T-helper 2 cell treated with Interferon-gamma antibody and Interleukin-4, amounts not matched to agents 5 μg/mL and 100 μg/mL, for 36 hours (primary cell): ENCODE data around the gene RHOB.
"Not testable (repeated sequence)": the region's sequence is repeated elsewhere in the genome, so short reads cannot be mapped to it uniquely, and the experiment has no call there.

ENCODE experiments used
- DNase-seq: peaks from one replicate; pipeline ENCODE4 v3.0.0; 2021; ENCODE audit warnings: low spot score
- H3K27ac Mint-ChIP-seq: one replicate; pipeline ENCODE4 v1.8.0; 2021; ENCODE audit warnings: mild to moderate bottlenecking, mixed read lengths
- H3K27me3 Mint-ChIP-seq: one replicate; pipeline ENCODE4 v1.8.0; 2021; ENCODE audit warnings: low read depth, mixed read lengths
- H3K36me3 Mint-ChIP-seq: one replicate; pipeline ENCODE4 v1.8.0; 2021; ENCODE audit warnings: low read depth, mixed read lengths
- H3K4me1 Mint-ChIP-seq: one replicate; pipeline ENCODE4 v1.8.0; 2021; ENCODE audit warnings: low read depth, mixed read lengths
- H3K4me3 Mint-ChIP-seq: one replicate; pipeline ENCODE4 v1.8.0; 2022; ENCODE audit warnings: mild to moderate bottlenecking, moderate library complexity, mixed read lengths
- H3K9me3 Mint-ChIP-seq: one replicate; pipeline ENCODE4 v1.8.0; 2021; ENCODE audit warnings: mixed read lengths

RHOB gene

DNA sequence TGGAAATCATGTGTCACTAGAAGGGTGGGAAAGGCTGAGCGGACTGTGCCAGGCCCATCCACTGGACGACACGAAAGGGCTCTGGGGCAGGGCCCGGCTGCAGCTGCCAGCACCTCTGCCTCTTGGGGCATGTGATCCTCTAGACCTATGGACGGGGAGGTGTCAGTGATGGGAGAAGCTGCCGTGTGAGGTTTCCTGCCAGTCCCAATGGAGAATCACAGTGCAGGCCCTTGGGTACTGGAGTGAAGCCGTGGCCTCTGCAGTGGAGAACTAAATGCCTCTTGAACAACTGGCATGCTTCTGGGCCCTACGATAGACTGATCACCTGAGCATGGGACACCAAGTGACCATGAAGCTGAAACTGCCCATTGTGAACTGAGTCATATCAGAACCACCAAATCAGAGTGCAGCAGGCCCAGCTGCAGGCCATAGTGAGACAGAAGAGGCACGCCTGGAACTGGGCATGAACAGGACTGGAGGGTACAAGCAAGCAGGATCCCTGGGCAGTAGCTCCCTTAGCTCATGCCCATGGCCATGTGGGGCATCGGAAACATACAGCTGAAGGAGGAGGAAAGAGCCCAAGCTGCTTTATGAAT, 18.8 kb upstream of the RHOB start:
- Mint-ChIP-seq H3K27me3 (no peaks in the 10 kb centered on the region), H3K36me3 (no peaks in the 10 kb centered on the region), H3K27ac (no peak overlapping the region), H3K4me1 (peaks cover 32% of the 10 kb centered on the region), H3K9me3 (no peaks in the 10 kb centered on the region), H3K4me3 (no peak overlapping the region)
- no peak for DNase-seq

DNA sequence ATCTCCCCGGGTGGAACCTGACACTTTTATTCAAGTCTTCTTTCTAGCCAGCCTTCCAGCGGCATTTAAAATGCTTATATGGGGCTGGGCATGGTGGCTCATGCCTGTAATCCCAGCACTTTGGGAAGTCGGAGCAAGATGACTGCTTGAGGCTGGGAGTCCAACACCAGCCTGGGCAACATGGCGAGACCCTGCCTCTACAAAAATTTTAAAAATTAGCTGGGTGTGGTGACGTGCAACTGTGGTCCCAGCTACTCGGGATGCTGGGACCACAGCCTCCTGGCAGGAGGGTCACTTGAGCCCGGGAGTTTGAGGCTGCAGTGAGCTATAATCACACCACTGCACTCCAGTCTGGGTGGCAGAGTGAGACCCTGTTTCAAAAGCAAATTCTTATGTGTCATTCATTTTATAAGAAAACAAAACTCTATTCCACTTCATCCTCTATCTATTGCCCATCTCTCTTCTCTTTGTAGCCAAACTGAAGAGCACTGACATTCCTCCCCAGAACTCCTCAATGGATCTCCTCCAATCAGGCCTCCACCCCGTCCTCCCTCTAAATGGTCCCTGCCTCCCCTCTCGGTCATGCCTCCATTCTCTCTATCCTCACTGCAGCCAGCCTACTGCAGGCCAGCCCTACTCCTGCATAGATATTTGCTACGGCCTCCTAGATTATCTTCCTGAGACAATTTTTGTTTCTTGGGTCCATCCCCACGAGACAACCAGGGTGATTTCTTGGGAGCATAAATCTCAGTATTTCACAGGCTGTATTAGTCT, 18.0 kb upstream of the RHOB start:
- peaks cover 26% of the 10 kb centered on the region for H3K4me1 Mint-ChIP-seq
- H3K27ac Mint-ChIP-seq, result no peak overlapping the region
- DNase-seq, result no peak
- H3K4me3 Mint-ChIP-seq, result no peak overlapping the region
- H3K27me3 Mint-ChIP-seq, result no peaks in the 10 kb centered on the region
- no peaks in the 10 kb centered on the region for H3K36me3 Mint-ChIP-seq
- no peaks in the 10 kb centered on the region for H3K9me3 Mint-ChIP-seq

DNA sequence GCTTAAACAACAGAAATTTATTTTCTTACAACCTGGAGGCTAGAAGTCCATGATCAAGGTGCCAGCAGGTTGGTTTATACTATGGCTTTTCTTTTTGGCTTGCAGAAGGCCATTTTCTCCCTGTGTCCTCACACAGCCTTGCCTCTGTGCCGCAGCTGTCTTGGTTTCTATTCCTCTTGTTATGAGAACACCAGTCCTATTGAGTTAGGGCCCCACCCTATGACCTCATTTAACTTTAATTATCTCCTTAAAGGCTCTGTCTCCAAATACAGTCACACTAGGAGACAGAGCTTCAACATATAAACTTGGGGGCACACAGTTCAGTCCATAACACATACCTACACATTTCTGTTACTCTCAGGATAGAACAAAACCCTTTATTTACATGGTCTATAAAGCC, 17.3 kb upstream of the RHOB start:
- H3K4me3 Mint-ChIP-seq, result no peak overlapping the region

DNA sequence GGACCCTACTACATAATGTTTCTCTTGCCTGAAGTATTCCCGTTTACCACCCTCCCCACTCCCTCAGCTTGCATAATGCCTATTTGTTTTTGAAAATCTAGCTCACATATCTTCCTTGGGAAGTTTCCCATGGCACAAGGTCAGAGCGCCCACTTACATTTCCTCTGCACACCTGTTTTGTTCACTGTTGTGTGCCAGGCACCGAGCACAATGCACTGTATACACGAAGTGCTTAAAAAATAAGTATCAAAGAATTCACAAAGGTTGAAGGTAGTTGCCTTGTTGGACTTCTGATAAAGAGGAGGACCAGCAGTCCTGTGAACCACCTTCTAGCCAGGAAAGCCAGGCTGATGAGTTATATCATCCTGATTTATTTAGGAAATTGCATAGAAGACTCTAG, 16.8 kb upstream of the RHOB start:
- Mint-ChIP-seq H3K4me1 (peaks cover 18% of the 10 kb centered on the region), H3K4me3 (no peak overlapping the region), H3K9me3 (no peaks in the 10 kb centered on the region), H3K27ac (no peak overlapping the region), H3K36me3 (no peaks in the 10 kb centered on the region), H3K27me3 (peaks cover 2% of the 10 kb centered on the region)
- no peak for DNase-seq

More for the DNA sequence above, 17.3 kb upstream of the RHOB start:
- H3K9me3 Mint-ChIP-seq, result no peaks in the 10 kb centered on the region
- H3K4me1 Mint-ChIP-seq, result peaks cover 23% of the 10 kb centered on the region
- no peaks in the 10 kb centered on the region for H3K36me3 Mint-ChIP-seq
- H3K27me3 Mint-ChIP-seq, result no peaks in the 10 kb centered on the region
- DNase-seq, result no peak
- no peak overlapping the region for H3K27ac Mint-ChIP-seq

DNA sequence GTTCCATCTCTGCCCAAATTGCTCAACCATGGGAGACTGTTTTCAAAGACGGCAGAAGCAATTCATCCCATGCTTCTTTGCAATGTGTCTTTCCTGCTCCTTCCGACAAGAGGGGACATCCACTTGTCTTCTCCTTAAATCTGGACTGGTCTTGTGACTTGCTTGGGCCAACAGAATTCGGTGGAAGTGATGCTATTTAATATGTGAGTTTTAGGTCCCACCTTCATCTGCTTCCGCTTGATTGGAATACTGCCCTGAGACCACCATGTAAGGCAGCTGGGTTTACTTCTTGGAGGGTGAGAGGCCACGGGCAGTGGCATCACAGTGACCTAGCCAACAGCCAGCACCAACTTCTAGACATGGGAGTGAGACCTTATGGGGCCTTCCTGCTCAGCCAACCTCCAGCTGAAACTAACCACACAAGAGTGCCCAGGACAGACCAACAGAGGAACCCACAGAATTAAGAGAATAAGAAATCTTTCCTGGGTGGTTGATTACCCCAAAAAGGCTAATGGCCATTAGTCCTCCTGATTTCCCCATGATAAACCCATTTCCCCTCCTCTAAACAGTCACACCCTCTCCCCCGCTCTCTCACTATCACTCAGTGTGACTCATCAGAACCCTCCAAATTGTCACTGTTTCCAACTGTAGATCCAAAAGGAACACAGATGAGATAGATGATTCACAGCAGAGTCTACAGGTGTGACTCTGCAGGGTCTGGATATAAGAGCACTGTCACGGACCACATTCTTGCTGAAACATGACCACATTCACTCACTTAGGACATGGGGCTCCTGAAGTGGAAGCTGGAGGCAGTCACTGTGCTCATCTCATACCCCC, 16.2 kb upstream of the RHOB start:
- H3K4me3 Mint-ChIP-seq, result no peak overlapping the region
- peak; percentile 49 for DNase-seq

DNA sequence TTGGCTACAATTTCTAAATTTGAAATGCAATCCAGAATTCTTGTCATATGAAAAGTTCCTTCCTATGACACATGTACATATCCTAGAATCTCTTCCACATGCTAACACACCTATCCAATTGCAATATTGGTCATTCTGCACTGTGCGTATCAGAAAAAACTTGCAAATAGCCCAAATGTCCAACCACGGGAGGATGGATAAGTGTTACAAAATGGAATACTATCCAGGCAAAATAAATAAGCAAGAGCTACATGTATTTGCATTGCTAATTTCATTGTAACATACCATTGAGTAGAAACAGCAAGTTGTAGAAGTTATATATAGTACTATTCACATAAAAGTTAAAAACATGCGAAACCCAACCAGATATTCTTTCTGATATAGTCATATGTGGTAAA, 15.6 kb upstream of the RHOB start:
- H3K9me3 Mint-ChIP-seq, result no peaks in the 10 kb centered on the region
- no peaks in the 10 kb centered on the region for H3K36me3 Mint-ChIP-seq
- H3K27ac Mint-ChIP-seq, result no peak overlapping the region
- H3K27me3 Mint-ChIP-seq, result peaks cover 2% of the 10 kb centered on the region
- peaks cover 16% of the 10 kb centered on the region for H3K4me1 Mint-ChIP-seq
- H3K4me3 Mint-ChIP-seq, result no peak overlapping the region
- DNase-seq, result no peak

More for the DNA sequence above, 16.2 kb upstream of the RHOB start:
- Mint-ChIP-seq H3K4me1 (peaks cover 16% of the 10 kb centered on the region), H3K9me3 (no peaks in the 10 kb centered on the region), H3K27ac (no peak overlapping the region), H3K27me3 (peaks cover 2% of the 10 kb centered on the region), H3K36me3 (no peaks in the 10 kb centered on the region)

DNA sequence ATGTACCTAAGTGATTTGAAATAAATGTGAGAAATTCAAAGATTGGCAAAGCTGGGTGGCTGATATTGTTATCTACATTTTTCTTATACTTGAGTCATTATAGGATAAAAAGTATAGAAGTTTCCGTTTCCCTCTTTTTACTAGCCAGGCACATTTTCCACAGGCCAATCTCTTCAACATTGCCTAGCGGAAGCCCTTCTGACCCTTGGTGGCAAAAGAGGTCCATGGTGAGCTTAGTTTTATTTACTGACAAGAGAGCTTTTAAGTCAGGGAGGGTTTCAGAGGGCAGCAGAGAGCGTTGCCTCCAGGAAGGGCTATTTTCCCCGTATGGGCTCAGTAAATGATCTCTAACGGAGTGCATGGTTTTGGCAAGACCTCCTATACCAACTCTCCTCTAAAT, 15.1 kb upstream of the RHOB start:
- Mint-ChIP-seq H3K9me3 (no peaks in the 10 kb centered on the region), H3K4me1 (peaks cover 16% of the 10 kb centered on the region), H3K27me3 (peaks cover 6% of the 10 kb centered on the region), H3K36me3 (no peaks in the 10 kb centered on the region), H3K27ac (no peak overlapping the region), H3K4me3 (no peak overlapping the region)
- DNase-seq, result no peak

DNA sequence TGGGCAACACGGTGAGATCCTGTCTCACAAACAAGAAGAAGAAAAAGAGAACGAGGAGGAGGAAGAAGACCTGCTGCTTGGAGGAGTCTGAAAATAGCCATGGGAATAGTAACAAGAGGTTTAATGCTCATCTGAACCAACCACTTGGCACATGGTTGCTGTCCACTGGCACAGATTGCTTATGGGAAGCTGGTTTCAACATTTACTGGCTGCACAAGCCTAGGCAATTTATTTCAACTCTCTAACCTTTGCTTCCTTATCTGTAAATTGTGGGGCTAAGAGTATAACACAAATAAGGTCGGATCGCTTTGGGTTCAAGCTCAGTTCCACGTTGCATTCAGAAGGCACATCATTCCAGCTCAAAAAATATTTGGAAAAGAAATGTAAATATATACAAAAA, 14.2 kb upstream of the RHOB start:
- peaks cover 14% of the 10 kb centered on the region for H3K27me3 Mint-ChIP-seq
- no peak overlapping the region for H3K4me3 Mint-ChIP-seq
- H3K9me3 Mint-ChIP-seq, result no peaks in the 10 kb centered on the region
- H3K4me1 Mint-ChIP-seq, result peaks cover 16% of the 10 kb centered on the region
- H3K27ac Mint-ChIP-seq, result no peak overlapping the region
- H3K36me3 Mint-ChIP-seq, result no peaks in the 10 kb centered on the region
- DNase-seq, result no peak

DNA sequence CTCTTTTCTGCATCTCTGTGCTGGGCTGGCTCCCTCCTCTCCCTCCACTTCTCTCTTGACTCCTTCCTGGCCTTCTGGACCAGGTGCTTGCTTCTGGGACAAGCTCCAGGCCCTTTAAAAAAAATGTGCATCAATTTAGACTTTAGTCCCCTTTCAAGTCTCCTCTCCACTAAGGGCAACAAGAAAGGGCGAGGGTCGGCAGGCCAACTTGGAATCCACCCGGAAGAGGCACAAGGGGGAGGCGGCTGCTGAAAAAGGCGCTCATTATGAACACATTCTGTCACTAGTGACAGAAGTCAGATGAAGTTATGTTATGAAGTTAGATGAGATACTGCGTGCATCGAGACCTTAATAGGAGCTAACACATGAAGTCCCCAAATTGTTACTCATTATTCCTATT, 13.6 kb upstream of the RHOB start:
- Mint-ChIP-seq H3K36me3 (no peaks in the 10 kb centered on the region), H3K27ac (no peak overlapping the region), H3K4me1 (peaks cover 16% of the 10 kb centered on the region), H3K9me3 (no peaks in the 10 kb centered on the region), H3K4me3 (no peak overlapping the region), H3K27me3 (peaks cover 14% of the 10 kb centered on the region)
- no peak for DNase-seq

DNA sequence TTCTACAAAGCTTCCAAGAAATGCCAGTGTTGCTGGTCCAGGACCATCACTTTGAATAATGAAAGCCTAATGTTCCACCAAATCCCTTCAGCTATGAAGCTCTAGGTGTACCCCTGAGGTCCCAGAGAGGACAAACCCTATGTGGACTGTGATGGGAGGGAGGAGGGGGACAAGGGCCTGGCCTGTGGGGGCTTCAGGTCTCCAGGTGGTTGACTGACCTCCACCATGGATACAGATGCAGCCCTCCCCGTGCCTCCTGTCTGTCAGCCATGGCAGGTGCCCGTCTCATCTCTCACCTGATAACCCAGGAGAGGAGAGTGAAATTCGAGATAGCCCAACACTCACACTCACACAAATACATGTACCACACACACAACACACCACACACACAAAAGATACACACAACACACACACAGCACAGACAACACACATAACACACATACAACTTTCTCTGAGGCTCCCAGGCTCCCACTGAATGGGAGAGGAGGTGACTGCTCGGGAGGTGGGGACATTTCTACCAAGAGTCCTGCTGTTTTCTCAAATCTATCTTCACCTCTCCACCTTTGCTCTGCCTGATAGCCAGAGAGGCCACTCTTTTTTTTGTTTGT, 12.8 kb upstream of the RHOB start:
- H3K4me3 Mint-ChIP-seq, result no peak overlapping the region
- no peak overlapping the region for H3K27ac Mint-ChIP-seq
- H3K36me3 Mint-ChIP-seq, result no peaks in the 10 kb centered on the region
- H3K4me1 Mint-ChIP-seq, result peaks cover 15% of the 10 kb centered on the region
- DNase-seq, result no peak
- peaks cover 21% of the 10 kb centered on the region for H3K27me3 Mint-ChIP-seq
- H3K9me3 Mint-ChIP-seq, result no peaks in the 10 kb centered on the region

DNA sequence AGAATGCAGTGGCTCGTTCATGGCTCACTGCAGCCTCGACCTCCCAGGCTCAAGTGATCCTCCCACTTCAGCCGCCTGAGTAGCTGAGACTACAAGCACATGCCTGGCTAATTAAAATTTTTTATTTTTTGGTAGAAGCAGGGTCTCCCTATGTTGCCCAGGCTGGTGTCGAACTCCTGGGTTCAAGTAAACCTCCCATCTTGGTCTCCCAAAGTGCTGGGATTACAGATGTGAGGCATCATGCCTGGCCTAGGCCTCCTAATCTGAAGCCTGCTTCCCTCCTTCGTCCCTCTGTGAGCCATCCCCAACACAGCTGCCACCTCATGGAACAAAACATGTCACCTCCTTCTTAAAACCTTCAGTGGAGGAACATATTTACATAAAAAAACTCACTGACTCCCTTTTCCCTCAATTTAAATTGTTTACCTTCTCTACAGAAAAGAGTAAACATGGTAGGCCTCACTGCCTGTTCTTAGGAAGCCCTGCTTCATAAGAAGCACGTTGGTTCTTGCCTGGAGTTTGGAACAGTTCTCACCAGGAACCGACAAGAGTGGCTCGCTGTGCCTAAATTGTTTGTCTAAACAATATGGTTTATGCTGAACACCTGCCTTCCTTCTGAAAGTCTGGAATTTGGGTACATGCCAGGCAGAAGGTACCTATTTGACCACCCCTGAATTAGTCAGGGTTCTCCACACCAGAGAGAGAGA, 12.1 kb upstream of the RHOB start:
- Mint-ChIP-seq H3K36me3 (no peaks in the 10 kb centered on the region), H3K9me3 (no peaks in the 10 kb centered on the region), H3K27me3 (peaks cover 27% of the 10 kb centered on the region), H3K4me3 (no peak overlapping the region), H3K4me1 (peaks cover 14% of the 10 kb centered on the region), H3K27ac (no peak overlapping the region)
- no peak for DNase-seq

DNA sequence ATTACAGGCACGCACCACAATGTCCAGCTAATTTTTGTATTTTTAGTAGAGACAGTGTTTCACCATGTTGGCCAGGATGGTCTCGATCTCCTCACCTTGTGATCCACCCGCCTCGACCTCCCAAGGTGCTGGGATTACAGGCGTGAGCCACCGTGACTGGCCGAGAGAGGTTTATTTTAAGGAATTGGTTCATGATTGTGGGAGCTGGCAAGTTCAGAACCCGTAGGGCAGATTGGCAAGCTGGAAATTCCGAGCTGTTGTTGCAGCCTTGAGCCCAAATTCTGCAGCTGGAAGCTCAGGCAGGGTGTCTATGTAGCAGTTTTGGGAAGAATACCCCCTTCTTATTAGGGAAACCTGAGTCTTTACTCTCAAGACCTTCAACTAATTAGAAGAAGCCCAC, 11.4 kb upstream of the RHOB start:
- H3K27me3 Mint-ChIP-seq, result peaks cover 32% of the 10 kb centered on the region
- not testable (repeated sequence) for H3K4me3 Mint-ChIP-seq, H3K4me1 Mint-ChIP-seq, H3K36me3 Mint-ChIP-seq, DNase-seq, H3K27ac Mint-ChIP-seq, H3K9me3 Mint-ChIP-seq

DNA sequence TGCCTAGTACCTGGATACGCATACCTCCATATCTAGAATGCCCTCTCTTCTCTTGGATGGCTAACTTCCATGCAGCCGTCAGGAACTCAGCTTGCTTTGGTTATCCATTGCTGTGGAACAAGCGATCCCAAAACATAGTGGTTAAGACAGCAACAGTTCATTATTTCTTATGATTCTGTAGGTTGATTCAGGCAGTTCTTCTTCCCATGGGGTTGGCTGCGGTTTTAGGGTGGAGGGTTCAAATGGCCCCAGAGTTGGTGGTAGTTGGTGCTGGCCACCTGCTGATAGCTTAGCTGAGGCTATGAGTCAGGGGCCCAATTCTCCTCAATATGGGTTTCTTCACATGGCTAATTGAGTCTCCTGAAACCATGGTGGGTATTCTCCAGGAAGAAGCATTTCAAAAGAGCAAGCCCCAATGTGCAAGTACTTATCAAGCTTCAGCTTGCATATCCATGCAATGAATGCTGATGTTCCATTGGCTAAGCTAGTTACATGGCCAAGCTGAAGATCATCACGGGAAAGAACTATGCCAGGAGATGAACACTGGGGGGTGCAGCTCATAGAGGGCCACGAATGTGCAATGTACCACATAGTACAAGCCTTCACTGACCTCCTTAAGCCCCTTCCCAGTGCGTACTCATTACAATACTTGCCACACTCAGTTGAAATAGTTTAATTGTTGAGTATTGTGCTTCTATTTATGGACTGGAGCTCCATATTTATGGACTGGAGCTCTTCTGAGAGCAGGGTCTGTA, 10.0 kb upstream of the RHOB start:
- Mint-ChIP-seq H3K4me3 (no peak overlapping the region), H3K4me1 (peaks cover 2% of the 10 kb centered on the region), H3K36me3 (no peaks in the 10 kb centered on the region), H3K27me3 (peaks cover 37% of the 10 kb centered on the region), H3K9me3 (no peaks in the 10 kb centered on the region), H3K27ac (no peak overlapping the region)
- DNase-seq, result no peak
